Prostate gland (tissue), 2 donors: ENCODE results near the gene CDC14A. TPM values are rescaled to one million over a fixed set of nuclear protein-coding genes. Genes with fewer than 3 reads are reported as not detected.

Experiments
- DNase-seq: peaks from one replicate; pipeline ENCODE4 v3.0.0-alpha.2; 2019; ENCODE audit warnings: low spot score
- H3K27ac ChIP-seq, 2 donors: fragments of 200-600 bp; sonication (generic); 2 replicates each; pipeline ENCODE4 v1.5.1; 2017 to 2019
- H3K27me3 ChIP-seq: fragments of 200-600 bp; sonication (generic); replicated peaks from 2 replicates; pipeline ENCODE4 v1.5.1; 2019; ENCODE audit not compliant: insufficient read depth
- H3K36me3 ChIP-seq, 2 donors: fragments of 200-600 bp; sonication (generic); 1 replicate in 1 of 2; 2 replicates in 1 of 2; pipeline versions ENCODE4 v1.5.1 to v1.8.1; 2017 to 2019
- H3K4me1 ChIP-seq: fragments of 200-600 bp; sonication (generic); replicated peaks from 2 replicates; pipeline ENCODE4 v1.5.1; 2019
- H3K4me3 ChIP-seq, 2 donors: fragments of 200-600 bp; sonication (generic); 2 replicates each; pipeline ENCODE4 v1.5.1; 2017 to 2019
- H3K9me3 ChIP-seq: fragments of 200-600 bp; sonication (generic); 2 replicates; pipeline ENCODE4 v1.5.1; 2017
- POLR2A ChIP-seq: fragments of 450-650 bp; IDR thresholded peaks from one replicate; pipeline ENCODE4 v1.6.1; 2016; ENCODE audit warnings: antibody characterized with exemption, mild to moderate bottlenecking
- POLR2AphosphoS5 ChIP-seq: sonication (generic); formaldehyde crosslinking; IDR thresholded peaks from one replicate; pipeline ENCODE4 v1.6.1; 2017; ENCODE audit warnings: antibody characterized with exemption
- WGBS: methylation state at CpG from one replicate; pipeline ENCODE4 v1.1.5; 2018; 5-methylcytosine and 5-hydroxymethylcytosine counted together
- intact Hi-C: fragments of 100-400 bp; cut with DNase I; formaldehyde crosslinking; loops from one replicate; pipeline ENCODE4 v1.14.2; 2022
- total RNA-seq, 2 donors: library from RNA; depleted of rRNA; stranded (reverse); fragments of >200 nt; gene quantifications; one replicate each; pipeline ENCODE4 v1.1.0, GENCODE V29; 2016
- TF ChIP-seq, protein P1 (sequence below), 4 experiments: fragments of 200-600 bp in 2 of 4; fragments of 450-650 bp in 2 of 4; sonication (generic) in 2 of 4; IDR thresholded peaks; 1 replicate in 3 of 4; 2 replicates in 1 of 4; pipeline ENCODE4 v1.5.1; 2016 to 2019; ENCODE audit warnings: antibody characterized with exemption in 4 of 4, mild to moderate bottlenecking in 2 of 4, moderate library complexity in 2 of 4

The CDC14A gene
- total RNA-seq, 2 donors from 2014 or later, result 25.7 to 39.2 TPM

DNA sequence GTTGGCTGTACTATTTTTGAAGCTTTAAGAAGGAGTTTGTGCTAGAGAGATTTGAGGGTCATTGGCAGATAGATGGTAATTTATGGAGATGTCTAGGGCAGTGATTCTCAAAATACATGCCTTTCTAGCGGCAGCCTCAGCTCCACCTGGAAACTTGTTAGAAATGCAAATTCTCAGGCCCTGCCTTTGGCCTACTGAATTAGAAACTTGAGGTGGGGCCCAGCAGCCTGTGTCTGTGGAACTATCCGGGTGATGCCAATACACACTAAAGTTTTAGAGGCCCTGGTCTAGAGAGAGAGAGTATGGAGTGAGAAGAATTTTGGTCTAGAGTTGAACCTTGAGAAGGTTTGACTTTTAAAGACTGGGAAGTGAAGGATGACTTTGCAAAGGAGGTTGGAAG, 82.5 kb downstream of the CDC14A start:
- no peaks in the 10 kb centered on the region for H3K36me3 ChIP-seq
- no peaks in the 10 kb centered on the region for H3K4me1 ChIP-seq
- 96% methylated on average over 2 of the region's 2 CpGs for WGBS
- no peaks in the 10 kb centered on the region for H3K27me3 ChIP-seq
- DNase-seq, result no peak
- intact Hi-C loops, result no loop called here
- no peak for TF ChIP-seq POLR2AphosphoS5
- TF ChIP-seq, protein P1, sequence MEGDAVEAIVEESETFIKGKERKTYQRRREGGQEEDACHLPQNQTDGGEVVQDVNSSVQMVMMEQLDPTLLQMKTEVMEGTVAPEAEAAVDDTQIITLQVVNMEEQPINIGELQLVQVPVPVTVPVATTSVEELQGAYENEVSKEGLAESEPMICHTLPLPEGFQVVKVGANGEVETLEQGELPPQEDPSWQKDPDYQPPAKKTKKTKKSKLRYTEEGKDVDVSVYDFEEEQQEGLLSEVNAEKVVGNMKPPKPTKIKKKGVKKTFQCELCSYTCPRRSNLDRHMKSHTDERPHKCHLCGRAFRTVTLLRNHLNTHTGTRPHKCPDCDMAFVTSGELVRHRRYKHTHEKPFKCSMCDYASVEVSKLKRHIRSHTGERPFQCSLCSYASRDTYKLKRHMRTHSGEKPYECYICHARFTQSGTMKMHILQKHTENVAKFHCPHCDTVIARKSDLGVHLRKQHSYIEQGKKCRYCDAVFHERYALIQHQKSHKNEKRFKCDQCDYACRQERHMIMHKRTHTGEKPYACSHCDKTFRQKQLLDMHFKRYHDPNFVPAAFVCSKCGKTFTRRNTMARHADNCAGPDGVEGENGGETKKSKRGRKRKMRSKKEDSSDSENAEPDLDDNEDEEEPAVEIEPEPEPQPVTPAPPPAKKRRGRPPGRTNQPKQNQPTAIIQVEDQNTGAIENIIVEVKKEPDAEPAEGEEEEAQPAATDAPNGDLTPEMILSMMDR (IDR thresholded peaks at IDR 0.05), result no peak
- no peak for TF ChIP-seq POLR2A
- H3K4me3 ChIP-seq, result no peak overlapping the region
- no peak overlapping the region for H3K27ac ChIP-seq
- H3K9me3 ChIP-seq, result no peaks in the 10 kb centered on the region

DNA sequence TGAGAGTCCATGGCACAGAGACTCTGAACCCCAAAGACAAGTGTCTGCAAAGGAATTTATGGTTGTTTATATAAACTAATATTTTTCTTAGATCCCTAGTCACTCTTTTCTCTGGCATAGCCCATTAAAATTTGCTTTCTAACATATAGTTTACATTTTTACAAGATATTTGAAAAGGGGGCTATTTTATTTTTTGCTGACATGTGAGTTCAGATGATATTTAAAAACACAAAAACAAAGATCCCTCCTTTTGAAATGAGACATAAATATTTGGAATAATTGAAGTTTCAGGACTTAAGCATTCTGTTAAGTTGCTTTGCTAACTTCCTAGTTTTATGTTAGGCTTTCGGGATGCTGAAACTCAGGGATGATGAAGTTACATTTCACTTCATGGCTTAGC, 86.1 kb downstream of the CDC14A start:
- WGBS, result 88% methylated on average over 1 of the region's 1 CpG
- no peak for DNase-seq
- H3K36me3 ChIP-seq, result no peaks in the 10 kb centered on the region
- TF ChIP-seq, protein P1 (IDR thresholded peaks at IDR 0.05), result no peak
- TF ChIP-seq POLR2AphosphoS5, result no peak
- H3K4me1 ChIP-seq, result no peaks in the 10 kb centered on the region
- no peaks in the 10 kb centered on the region for H3K27me3 ChIP-seq
- H3K27ac ChIP-seq, result no peak overlapping the region
- H3K9me3 ChIP-seq, result no peaks in the 10 kb centered on the region
- H3K4me3 ChIP-seq, result no peak overlapping the region
- intact Hi-C loops, result no loop called here

DNA sequence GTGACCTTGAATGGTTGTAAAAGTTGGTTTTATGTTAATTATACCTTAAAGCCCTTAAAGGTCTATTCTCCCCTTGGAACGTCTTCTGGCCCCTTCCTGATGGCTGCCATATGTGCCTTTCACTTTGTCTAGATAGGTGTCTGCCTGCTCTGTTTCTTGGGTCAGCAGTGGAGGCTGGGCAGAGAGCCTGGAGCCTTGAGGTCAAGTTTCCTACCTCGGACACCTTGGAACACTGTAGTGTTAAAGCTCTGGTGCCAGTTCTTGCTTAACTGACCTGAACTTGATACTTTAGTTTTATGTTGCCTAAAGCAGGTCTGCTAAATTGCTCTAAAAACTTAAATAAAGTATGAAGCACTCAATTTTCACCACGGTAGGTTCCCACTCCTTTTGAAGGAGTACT, 86.5 kb downstream of the CDC14A start:
- Histone ChIP-seq H3K27me3 (no peaks in the 10 kb centered on the region), H3K4me1 (no peaks in the 10 kb centered on the region), H3K9me3 (no peaks in the 10 kb centered on the region), H3K4me3 (no peak overlapping the region), H3K36me3 (no peaks in the 10 kb centered on the region), H3K27ac (no peak overlapping the region)
- DNase-seq, result no peak
- TF ChIP-seq POLR2A (no peak), POLR2AphosphoS5 (no peak)
- TF ChIP-seq, protein P1 (IDR thresholded peaks at IDR 0.05), result no peak
- intact Hi-C loops, result no loop called here
- 59% methylated on average over 3 of the region's 3 CpGs for WGBS

DNA sequence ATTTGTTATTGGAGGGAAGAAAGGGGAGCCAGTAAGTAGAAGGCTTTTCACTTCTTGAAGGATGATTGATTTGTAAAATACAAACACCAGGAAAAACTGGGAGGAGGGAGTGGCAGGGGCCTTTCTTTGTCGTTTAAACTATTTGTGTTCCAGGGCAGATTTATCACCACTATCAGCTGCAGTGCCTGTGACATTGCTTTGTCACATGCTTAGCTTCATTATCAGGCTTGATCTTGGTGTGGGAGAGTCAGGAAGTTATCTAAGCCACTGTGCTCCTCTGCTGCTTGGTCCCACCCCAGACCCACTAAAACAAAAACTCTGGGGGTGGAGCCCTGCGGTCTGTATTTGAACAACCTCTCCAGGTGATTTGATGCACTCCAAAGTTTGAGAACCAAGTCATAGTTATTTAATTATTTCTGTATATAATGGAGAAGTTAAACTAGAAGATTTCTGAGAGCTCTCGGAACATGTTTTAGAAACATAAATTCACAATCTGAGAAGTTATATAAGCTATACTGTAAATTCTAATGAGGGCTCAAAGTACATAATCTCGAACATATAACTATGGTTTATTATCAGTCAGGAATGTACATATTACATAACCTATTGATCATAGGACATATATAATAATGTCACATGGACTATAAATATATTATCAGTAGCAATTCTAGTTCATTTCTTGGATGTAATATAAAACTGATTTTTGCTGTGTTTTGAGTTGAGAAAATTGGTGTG, 87.9 kb downstream of the CDC14A start:
- no peaks in the 10 kb centered on the region for H3K9me3 ChIP-seq
- peak; percentile 29 for DNase-seq
- intact Hi-C loops, result no loop called here
- WGBS, result 41% methylated on average over 4 of the region's 4 CpGs
- no peak overlapping the region for H3K4me3 ChIP-seq
- H3K4me1 ChIP-seq, result no peaks in the 10 kb centered on the region
- H3K27ac ChIP-seq, result peak overlapping the region in 1 of 2 donors; percentile 45
- H3K27me3 ChIP-seq, result no peaks in the 10 kb centered on the region
- no peak for TF ChIP-seq POLR2A
- peak; percentile 40 for TF ChIP-seq POLR2AphosphoS5
- no peaks in the 10 kb centered on the region for H3K36me3 ChIP-seq

DNA sequence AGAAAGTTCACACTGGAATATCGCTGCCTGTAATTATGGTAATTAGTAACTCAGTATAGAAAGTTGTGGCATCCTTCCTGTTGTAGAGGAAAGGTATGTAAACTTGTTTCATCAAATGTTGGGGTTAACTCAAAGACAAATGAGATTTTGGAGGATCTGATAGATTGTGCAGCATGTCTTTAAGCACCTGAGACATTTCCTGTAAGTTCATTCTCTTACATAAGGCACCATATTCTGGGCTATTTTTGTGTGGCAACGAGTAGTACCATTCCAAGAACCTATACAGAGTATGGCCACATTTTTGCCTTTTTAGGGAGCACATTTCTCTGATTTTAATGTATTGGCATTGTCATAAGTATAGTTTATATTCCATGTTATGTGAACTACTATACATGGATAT, 88.8 kb downstream of the CDC14A start:
- H3K27me3 ChIP-seq, result no peaks in the 10 kb centered on the region
- no peak overlapping the region for H3K4me3 ChIP-seq
- H3K36me3 ChIP-seq, result no peaks in the 10 kb centered on the region
- H3K9me3 ChIP-seq, result no peaks in the 10 kb centered on the region
- no peak for DNase-seq
- TF ChIP-seq, protein P1 (IDR thresholded peaks at IDR 0.05), result no peak
- TF ChIP-seq POLR2AphosphoS5 (no peak), POLR2A (no peak)
- no peaks in the 10 kb centered on the region for H3K4me1 ChIP-seq
- intact Hi-C loops, result no loop called here
- H3K27ac ChIP-seq, result no peak overlapping the region
- 88% methylated on average over 2 of the region's 2 CpGs for WGBS
